WERI-Rb-1 (cell line): ENCODE measurements around the gene OVCH2.

ENCODE experiments used
- DNase-seq: peaks from one replicate; pipeline ENCODE4 v3.0.0-alpha.2; 2020
- H3K27ac ChIP-seq: fragments of 250-450 bp; sonication (Bioruptor Pico); 2 replicates; pipeline ENCODE4 v1.5.1; 2020; ENCODE audit warnings: mild to moderate bottlenecking, moderate library complexity
- H3K27me3 ChIP-seq: fragments of 250-450 bp; sonication (Bioruptor Pico); 2 replicates; pipeline ENCODE4 v1.5.1; 2021; ENCODE audit warnings: mild to moderate bottlenecking, low read depth, moderate library complexity; ENCODE audit not compliant: insufficient read depth, severe bottlenecking
- H3K36me3 ChIP-seq: fragments of 250-450 bp; sonication (Bioruptor Pico); 2 replicates; pipeline ENCODE4 v1.5.1; 2020; ENCODE audit warnings: mild to moderate bottlenecking, moderate library complexity
- H3K4me3 ChIP-seq: 2 replicates; pipeline ENCODE4 v1.5.1; 2011; ENCODE audit warnings: low read depth, mild to moderate bottlenecking, control low read depth, low read length
- H3K9me3 ChIP-seq: fragments of 250-450 bp; sonication (Bioruptor Pico); 2 replicates; pipeline ENCODE4 v1.5.1; 2021; ENCODE audit warnings: mild to moderate bottlenecking, moderate library complexity; ENCODE audit not compliant: severe bottlenecking
- TF ChIP-seq, protein P1 (sequence below): IDR thresholded peaks from 2 replicates; pipeline ENCODE4 v1.5.1; 2011; ENCODE audit warnings: low read depth, mild to moderate bottlenecking, control low read depth, inconsistent platforms, low read length

OVCH2 gene

DNA sequence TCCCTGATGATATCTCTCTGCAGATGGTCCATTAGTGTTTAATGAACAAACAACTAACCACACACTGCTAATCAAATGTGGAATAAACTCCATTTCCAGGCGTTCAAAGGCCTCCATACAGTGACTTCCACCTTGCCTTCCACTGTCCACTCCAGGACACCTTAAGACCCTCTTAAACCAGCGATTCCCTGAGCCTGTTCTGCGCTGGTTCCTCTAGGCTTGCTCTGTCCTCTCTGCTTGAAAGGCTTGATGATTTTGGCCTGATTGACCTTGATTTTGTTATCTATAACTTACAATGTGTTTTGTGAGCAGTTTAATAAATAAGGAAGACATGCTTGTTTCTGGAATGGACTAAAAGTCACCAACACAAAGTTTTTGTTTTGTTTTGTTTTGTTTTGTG lies 12.0 kb downstream of the OVCH2 start:
- DNase-seq: no peak
- H3K4me3 ChIP-seq: no peak overlapping the region
- peaks cover 2% of the 10 kb centered on the region for H3K9me3 ChIP-seq
- no peak overlapping the region for H3K27ac ChIP-seq
- TF ChIP-seq, protein P1, sequence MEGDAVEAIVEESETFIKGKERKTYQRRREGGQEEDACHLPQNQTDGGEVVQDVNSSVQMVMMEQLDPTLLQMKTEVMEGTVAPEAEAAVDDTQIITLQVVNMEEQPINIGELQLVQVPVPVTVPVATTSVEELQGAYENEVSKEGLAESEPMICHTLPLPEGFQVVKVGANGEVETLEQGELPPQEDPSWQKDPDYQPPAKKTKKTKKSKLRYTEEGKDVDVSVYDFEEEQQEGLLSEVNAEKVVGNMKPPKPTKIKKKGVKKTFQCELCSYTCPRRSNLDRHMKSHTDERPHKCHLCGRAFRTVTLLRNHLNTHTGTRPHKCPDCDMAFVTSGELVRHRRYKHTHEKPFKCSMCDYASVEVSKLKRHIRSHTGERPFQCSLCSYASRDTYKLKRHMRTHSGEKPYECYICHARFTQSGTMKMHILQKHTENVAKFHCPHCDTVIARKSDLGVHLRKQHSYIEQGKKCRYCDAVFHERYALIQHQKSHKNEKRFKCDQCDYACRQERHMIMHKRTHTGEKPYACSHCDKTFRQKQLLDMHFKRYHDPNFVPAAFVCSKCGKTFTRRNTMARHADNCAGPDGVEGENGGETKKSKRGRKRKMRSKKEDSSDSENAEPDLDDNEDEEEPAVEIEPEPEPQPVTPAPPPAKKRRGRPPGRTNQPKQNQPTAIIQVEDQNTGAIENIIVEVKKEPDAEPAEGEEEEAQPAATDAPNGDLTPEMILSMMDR: no peak
- peaks cover 57% of the 10 kb centered on the region for H3K27me3 ChIP-seq
- no peaks in the 10 kb centered on the region for H3K36me3 ChIP-seq

DNA sequence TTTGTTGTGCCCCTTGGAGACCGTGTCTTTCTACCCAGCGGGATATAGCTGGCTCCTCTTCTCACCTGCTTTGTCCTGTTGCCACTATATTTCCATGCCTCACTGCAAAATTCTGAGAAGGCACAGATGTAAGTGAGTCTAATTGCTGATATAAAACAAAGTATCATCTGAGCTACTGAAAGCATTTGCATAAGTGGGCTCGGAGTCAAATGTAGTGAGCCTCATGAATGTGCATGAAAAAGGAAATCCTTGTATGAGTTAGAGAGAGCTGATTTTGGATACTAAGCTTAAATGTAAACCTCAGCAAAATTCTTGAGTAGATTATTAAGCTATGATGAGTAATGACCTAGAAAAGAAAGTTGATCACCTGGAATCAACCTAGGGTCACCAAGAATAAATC lies 13.9 kb downstream of the OVCH2 start:
- Histone ChIP-seq H3K36me3 (no peaks in the 10 kb centered on the region), H3K27ac (no peak overlapping the region), H3K9me3 (peaks cover 2% of the 10 kb centered on the region), H3K27me3 (peaks cover 47% of the 10 kb centered on the region), H3K4me3 (no peak overlapping the region)
- no peak for DNase-seq
- TF ChIP-seq, protein P1: no peak

DNA sequence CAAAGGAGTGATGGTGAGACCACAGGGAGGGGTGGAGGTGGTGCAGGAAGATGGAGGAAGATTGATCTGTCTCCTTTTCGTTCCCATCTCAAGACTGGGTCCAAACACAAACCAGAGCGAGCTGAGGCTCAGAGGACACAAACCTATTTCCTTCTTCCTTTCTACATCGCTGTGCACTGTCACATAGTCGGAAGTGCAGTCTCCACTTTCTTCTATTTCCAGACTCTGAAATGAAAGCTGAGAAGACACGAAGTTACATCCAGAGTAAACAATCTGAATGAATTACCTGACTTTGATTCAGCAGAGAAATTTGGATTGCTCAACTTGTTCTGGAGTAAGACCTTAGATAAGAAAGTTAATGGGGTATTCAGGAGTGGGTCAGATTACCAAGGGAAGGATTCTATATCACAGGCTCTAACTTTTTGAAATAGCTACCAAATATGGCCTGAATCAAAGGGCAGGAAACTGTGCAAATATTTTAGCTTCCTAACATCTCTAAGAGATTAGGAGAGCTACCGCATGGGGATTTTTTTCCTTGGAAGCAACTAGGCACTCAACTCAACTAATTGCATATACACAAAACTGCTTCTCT lies 14.4 kb downstream of the OVCH2 start:
- H3K36me3 ChIP-seq: no peaks in the 10 kb centered on the region
- no peak overlapping the region for H3K4me3 ChIP-seq
- DNase-seq: no peak
- H3K9me3 ChIP-seq: peaks cover 2% of the 10 kb centered on the region
- TF ChIP-seq, protein P1: no peak
- H3K27ac ChIP-seq: no peak overlapping the region
- H3K27me3 ChIP-seq: peaks cover 46% of the 10 kb centered on the region

DNA sequence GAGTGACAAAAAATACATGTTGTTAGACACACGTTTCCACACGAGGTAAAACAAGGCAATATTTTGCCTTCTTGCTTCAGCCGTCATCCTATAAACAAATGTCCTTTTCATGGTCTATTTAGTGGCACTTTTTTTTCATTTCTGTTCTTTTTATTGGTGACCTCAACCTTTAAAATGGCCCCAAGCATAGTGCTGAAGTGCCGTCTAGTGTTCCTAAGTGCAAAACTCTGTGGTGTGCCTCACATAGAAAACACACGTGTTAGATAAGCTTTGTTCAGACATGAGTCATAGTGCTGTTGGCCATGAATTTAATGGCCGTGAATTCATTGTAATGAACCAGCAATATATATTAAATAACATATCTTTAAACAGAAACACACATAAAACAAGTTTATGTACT lies 15.6 kb downstream of the OVCH2 start:
- no peak for DNase-seq
- H3K4me3 ChIP-seq: no peak overlapping the region
- H3K27me3 ChIP-seq: peaks cover 54% of the 10 kb centered on the region
- no peak overlapping the region for H3K27ac ChIP-seq
- no peaks in the 10 kb centered on the region for H3K36me3 ChIP-seq
- TF ChIP-seq, protein P1: no peak
- peaks cover 2% of the 10 kb centered on the region for H3K9me3 ChIP-seq

DNA sequence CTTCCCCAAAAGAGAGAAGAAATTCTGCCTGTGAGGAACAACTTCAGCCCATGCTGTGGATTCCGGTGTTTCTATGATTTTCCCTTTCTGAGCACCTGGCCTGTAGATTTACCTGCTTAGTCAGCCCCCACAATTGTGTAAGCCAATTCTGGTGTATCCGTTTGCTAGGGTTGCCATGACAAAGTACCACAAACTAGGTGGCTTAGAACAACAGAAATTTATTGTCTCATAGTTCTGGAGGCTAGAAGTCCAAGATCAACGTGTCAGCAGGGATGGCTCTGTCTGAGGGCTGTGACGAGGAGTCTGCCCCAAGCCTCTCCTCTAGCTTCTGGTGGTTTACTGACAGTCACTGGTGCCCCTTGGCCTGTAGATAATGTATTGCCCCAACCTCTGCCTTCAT lies 17.0 kb downstream of the OVCH2 start:
- peaks cover 65% of the 10 kb centered on the region for H3K27me3 ChIP-seq
- no peak overlapping the region for H3K4me3 ChIP-seq
- DNase-seq: no peak
- no peaks in the 10 kb centered on the region for H3K9me3 ChIP-seq
- H3K36me3 ChIP-seq: no peaks in the 10 kb centered on the region
- TF ChIP-seq, protein P1: no peak
- no peak overlapping the region for H3K27ac ChIP-seq

DNA sequence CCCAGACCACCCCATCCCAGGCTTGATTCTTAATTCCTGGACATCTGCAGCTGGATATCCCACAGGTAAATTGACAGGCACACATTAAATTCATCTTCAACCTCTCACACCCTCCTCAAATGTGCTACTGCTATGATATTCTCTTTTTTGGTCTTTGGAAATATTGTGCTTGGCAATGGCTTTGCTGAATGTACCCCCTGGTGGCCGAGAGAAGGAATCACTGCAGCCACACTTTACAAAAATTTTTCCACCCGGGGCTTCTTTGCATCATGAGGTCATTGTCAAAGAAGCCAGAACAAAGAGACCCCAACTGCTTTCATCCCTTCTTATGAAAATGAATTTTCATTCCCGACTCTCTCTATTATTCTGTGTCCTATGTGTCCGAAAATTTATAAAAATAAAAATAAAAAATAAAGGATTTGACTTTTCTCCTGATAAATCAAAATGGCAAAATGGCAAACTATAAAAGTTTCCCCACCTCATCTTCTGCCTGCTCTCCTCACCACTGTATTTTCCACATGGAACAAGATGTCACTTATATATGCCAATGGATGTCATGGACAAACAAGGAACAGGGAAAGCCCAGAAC lies 17.9 kb downstream of the OVCH2 start:
- H3K36me3 ChIP-seq: no peaks in the 10 kb centered on the region
- no peak overlapping the region for H3K27ac ChIP-seq
- H3K4me3 ChIP-seq: no peak overlapping the region
- no peak for DNase-seq
- TF ChIP-seq, protein P1: peak; percentile 64
- peaks cover 65% of the 10 kb centered on the region for H3K27me3 ChIP-seq
- no peaks in the 10 kb centered on the region for H3K9me3 ChIP-seq
